CD4-positive, alpha-beta T cell treated with Interleukin-12 subunit alpha and Interleukin-12 subunit beta, for 1 hour (primary cell): Measurements from ENCODE around the gene PGAP6.
"Not testable (repeated sequence)": the region's sequence is repeated elsewhere in the genome, so short reads cannot be mapped to it uniquely, and the experiment has no call there.

Experiments used
- DNase-seq: peaks from one replicate; pipeline ENCODE4 v3.0.0-alpha.2; 2020

The PGAP6 gene

GRCh38 chr16:381789-382717, at the start of gene PGAP6:
PGAP6 (minus strand) TSS chr16:381978; CDS start chr16:381821, 157 bp downstream.
- peak; percentile 75 for DNase-seq

GRCh38 chr16:430904-431303, 49.1 kb upstream of the PGAP6 start:
- no peak for DNase-seq

GRCh38 chr16:427250-427649, 45.5 kb upstream of the PGAP6 start:
- DNase-seq, result no peak

GRCh38 chr16:426906-427249, 45.1 kb upstream of the PGAP6 start:
- DNase-seq, result no peak

GRCh38 chr16:426115-426905, 44.5 kb upstream of the PGAP6 start:
- DNase-seq, result no peak

GRCh38 chr16:425740-426114, 43.9 kb upstream of the PGAP6 start:
- DNase-seq, result no peak

- peak; percentile 87 for DNase-seq
Observed at GRCh38 chr16:425082-425718, 43.4 kb upstream of the PGAP6 start, which contains the start of gene RAB11FIP3. RAB11FIP3 (plus strand) TSS chr16:425649; CDS start chr16:426007, 358 bp downstream.

- DNase-seq, result no peak
Observed at GRCh38 chr16:424623-425081, 42.9 kb upstream of the PGAP6 start.

- DNase-seq, result no peak
Observed at GRCh38 chr16:424033-424622, 42.4 kb upstream of the PGAP6 start.

- DNase-seq, result not testable (repeated sequence)
Observed at GRCh38 chr16:422179-422578, 40.4 kb upstream of the PGAP6 start.

GRCh38 chr16:415170-415498, 33.4 kb upstream of the PGAP6 start:
- DNase-seq, result not testable (repeated sequence)

GRCh38 chr16:414395-415169, 32.8 kb upstream of the PGAP6 start:
- DNase-seq, result no peak

- no peak for DNase-seq
Observed at GRCh38 chr16:411576-412265, 29.9 kb upstream of the PGAP6 start.

GRCh38 chr16:410516-411178, 28.9 kb upstream of the PGAP6 start:
- no peak for DNase-seq

- DNase-seq, result no peak
Observed at GRCh38 chr16:407253-407652, 25.5 kb upstream of the PGAP6 start.

GRCh38 chr16:405548-406506, 24.0 kb upstream of the PGAP6 start:
- DNase-seq, result no peak

- no peak for DNase-seq
Observed at GRCh38 chr16:404971-405486, 23.3 kb upstream of the PGAP6 start.

GRCh38 chr16:401468-402348, 19.9 kb upstream of the PGAP6 start, which contains the start of gene DECR2:
DECR2 (plus strand) TSS chr16:401885; CDS start chr16:401964, 79 bp downstream.
- peak; percentile 96 for DNase-seq
